Measurements from ENCODE around the gene TRPM1.

TRPM1 gene

DNA sequence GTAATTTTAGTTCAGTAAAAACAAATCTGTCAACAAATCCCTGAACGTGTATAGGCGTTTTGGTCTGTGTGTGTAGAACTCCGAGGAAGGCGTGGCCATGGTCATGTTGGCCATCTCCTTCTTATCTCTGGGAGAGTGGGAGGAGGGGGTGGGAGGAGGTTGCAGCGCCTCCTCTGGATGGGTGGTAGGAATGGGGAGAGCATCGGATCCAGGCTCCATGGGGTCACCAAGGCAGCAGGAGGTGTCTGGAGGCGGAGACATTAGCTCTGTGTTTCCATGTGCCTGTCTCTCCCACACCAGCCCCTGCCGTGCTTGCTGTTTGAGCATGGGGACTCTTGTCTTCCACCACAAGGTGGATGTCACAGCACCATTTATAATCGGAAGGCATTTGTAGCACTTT lies 34.5 kb upstream of the TRPM1 start:
- Histone ChIP-seq H3K4me1 (ENCODE audit: insufficient read depth, low read length) (peaks cover 9% of the 10 kb centered on the region; the same call in 1 of the 2 replicates), H3K9me3 (ENCODE audit: insufficient read depth, low read depth, low read length) (peaks cover 20% of the 10 kb centered on the region), H3K27me3 (ENCODE audit: insufficient read depth, low read length) (no peaks in the 10 kb centered on the region), H3K27ac (ENCODE audit: low read depth, low read length) (no peak overlapping the region; the same call in 1 of the 2 replicates), H3K4me3 (ENCODE audit: low read length) (no peak overlapping the region), H3K36me3 (ENCODE audit: insufficient read depth, low read length) (no peaks in the 10 kb centered on the region), H3K9ac (ENCODE audit: low read depth, low read length) (no peak overlapping the region)
- WGBS, result 89% methylated on average over 9 of the region's 9 CpGs

DNA sequence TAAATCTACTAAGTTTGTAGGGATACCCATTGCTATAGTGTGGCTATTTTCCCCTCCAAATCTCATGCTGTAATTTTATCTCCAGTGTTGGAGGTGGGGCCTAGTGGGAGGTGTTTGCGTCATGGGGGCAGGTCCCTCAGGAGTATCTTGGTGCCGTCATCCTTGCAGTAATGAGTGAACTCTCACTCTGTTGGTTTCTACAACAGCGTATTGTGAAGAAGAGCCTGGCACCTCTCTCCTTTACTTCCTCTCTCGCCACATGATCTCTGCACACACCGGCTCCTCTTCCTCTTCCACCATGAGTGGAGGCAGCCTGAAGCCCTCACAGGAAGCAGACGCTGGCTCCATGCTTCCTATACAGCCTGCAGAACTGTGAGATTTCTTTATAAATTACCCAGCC lies 34.0 kb upstream of the TRPM1 start:
- Histone ChIP-seq H3K27me3 (ENCODE audit: insufficient read depth, low read length) (no peaks in the 10 kb centered on the region), H3K4me3 (ENCODE audit: low read length) (no peak overlapping the region), H3K9me3 (ENCODE audit: insufficient read depth, low read depth, low read length) (peaks cover 20% of the 10 kb centered on the region), H3K36me3 (ENCODE audit: insufficient read depth, low read length) (no peaks in the 10 kb centered on the region), H3K9ac (ENCODE audit: low read depth, low read length) (no peak overlapping the region), H3K4me1 (ENCODE audit: insufficient read depth, low read length) (peaks cover 9% of the 10 kb centered on the region; the same call in 1 of the 2 replicates), H3K27ac (ENCODE audit: low read depth, low read length) (no peak overlapping the region)
- 97% methylated on average over 6 of the region's 6 CpGs for WGBS

GRCh38 chr15:31133890-31134289 lies 32.4 kb upstream of the TRPM1 start:
- Histone ChIP-seq H3K4me1 (ENCODE audit: insufficient read depth, low read length) (peaks cover 9% of the 10 kb centered on the region; the same call in 1 of the 2 replicates), H3K27ac (ENCODE audit: low read depth, low read length) (no peak overlapping the region), H3K9ac (ENCODE audit: low read depth, low read length) (no peak overlapping the region), H3K9me3 (ENCODE audit: insufficient read depth, low read depth, low read length) (peaks cover 20% of the 10 kb centered on the region), H3K27me3 (ENCODE audit: insufficient read depth, low read length) (no peaks in the 10 kb centered on the region), H3K4me3 (ENCODE audit: low read length) (no peak overlapping the region), H3K36me3 (ENCODE audit: insufficient read depth, low read length) (no peaks in the 10 kb centered on the region)
- WGBS, result 94% methylated on average over 5 of the region's 5 CpGs

DNA sequence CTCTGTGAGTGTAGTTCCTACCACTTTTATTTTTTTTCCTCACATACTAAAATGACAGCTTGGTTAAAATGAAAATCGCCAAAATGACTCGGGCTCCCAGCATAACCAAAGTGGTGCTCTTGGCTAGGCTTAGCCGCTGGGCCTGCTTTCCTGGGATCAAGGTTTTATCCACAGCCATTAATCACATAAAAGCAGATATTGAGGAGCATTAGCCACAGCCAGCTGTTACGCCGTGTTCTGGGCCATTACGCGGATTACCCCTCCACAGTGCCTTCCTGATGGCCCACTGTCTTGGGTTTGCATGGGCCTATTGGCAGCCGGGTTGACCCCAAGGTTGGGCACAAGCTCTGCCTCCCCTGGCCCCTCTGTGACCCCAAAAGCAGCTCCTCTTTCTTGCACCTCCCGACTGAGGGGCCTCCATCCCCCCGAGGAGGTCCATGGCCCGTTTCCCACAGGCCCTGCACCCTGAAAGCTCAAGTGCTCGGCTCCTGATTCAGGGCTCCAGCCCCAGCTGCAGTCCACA lies 30.4 kb upstream of the TRPM1 start:
- WGBS, result 93% methylated on average over 12 of the region's 12 CpGs
- Histone ChIP-seq H3K9me3 (ENCODE audit: insufficient read depth, low read depth, low read length) (peaks cover 11% of the 10 kb centered on the region), H3K36me3 (ENCODE audit: insufficient read depth, low read length) (no peaks in the 10 kb centered on the region), H3K27me3 (ENCODE audit: insufficient read depth, low read length) (no peaks in the 10 kb centered on the region), H3K4me1 (ENCODE audit: insufficient read depth, low read length) (peaks cover 8% of the 10 kb centered on the region; the same call in 1 of the 2 replicates), H3K4me3 (ENCODE audit: low read length) (no peak overlapping the region), H3K9ac (ENCODE audit: low read depth, low read length) (no peak overlapping the region), H3K27ac (ENCODE audit: low read depth, low read length) (no peak overlapping the region)

GRCh38 chr15:31130576-31131237 lies 29.2 kb upstream of the TRPM1 start:
- no peaks in the 10 kb centered on the region for H3K4me1 ChIP-seq (ENCODE audit: insufficient read depth, low read length)
- 96% methylated on average over 12 of the region's 12 CpGs for WGBS
- H3K27ac ChIP-seq (ENCODE audit: low read depth, low read length), result no peak overlapping the region
- no peak overlapping the region for H3K4me3 ChIP-seq (ENCODE audit: low read length)
- H3K27me3 ChIP-seq (ENCODE audit: insufficient read depth, low read length), result no peaks in the 10 kb centered on the region
- peaks cover 11% of the 10 kb centered on the region for H3K9me3 ChIP-seq (ENCODE audit: insufficient read depth, low read depth, low read length)
- no peak overlapping the region for H3K9ac ChIP-seq (ENCODE audit: low read depth, low read length)
- no peaks in the 10 kb centered on the region for H3K36me3 ChIP-seq (ENCODE audit: insufficient read depth, low read length)

DNA sequence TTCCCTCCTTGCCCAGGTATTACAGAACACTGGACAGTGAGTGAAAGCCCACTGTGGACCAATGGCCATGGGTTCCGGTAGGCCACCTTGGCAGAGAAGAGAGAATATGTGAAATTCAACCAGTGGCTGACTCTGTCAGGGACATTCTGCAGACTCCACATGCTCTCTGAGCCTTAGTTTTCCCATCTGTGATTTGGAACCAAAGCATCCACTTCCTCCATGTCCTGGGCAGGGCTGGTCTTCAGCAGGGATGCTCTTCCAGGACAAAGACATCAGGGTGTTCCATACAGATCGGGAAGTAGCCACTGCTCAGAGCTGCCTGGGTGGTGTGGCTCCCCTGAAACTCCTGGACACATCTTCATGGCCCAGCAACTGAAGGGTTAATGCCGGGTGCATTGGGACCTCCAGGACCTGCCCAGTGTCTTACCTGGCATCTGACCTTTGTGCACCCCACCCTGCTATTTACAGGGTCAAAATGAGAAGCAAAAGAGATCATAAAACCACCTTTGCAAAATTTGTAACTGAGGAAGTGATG lies 28.3 kb upstream of the TRPM1 start:
- Histone ChIP-seq H3K9ac (ENCODE audit: low read depth, low read length) (no peak overlapping the region), H3K4me3 (ENCODE audit: low read length) (no peak overlapping the region), H3K4me1 (ENCODE audit: insufficient read depth, low read length) (no peaks in the 10 kb centered on the region), H3K9me3 (ENCODE audit: insufficient read depth, low read depth, low read length) (peaks cover 11% of the 10 kb centered on the region), H3K27ac (ENCODE audit: low read depth, low read length) (no peak overlapping the region), H3K36me3 (ENCODE audit: insufficient read depth, low read length) (no peaks in the 10 kb centered on the region), H3K27me3 (ENCODE audit: insufficient read depth, low read length) (no peaks in the 10 kb centered on the region)
- 93% methylated on average over 3 of the region's 3 CpGs for WGBS

GRCh38 chr15:31128919-31129768 lies 27.6 kb upstream of the TRPM1 start:
- 50% methylated on average over 19 of the region's 19 CpGs for WGBS
- Histone ChIP-seq H3K9ac (ENCODE audit: low read depth, low read length) (no peak overlapping the region), H3K27ac (ENCODE audit: low read depth, low read length) (no peak overlapping the region), H3K27me3 (ENCODE audit: insufficient read depth, low read length) (no peaks in the 10 kb centered on the region), H3K4me1 (ENCODE audit: insufficient read depth, low read length) (no peaks in the 10 kb centered on the region), H3K36me3 (ENCODE audit: insufficient read depth, low read length) (no peaks in the 10 kb centered on the region), H3K4me3 (ENCODE audit: low read length) (no peak overlapping the region), H3K9me3 (ENCODE audit: insufficient read depth, low read depth, low read length) (peaks cover 7% of the 10 kb centered on the region)

DNA sequence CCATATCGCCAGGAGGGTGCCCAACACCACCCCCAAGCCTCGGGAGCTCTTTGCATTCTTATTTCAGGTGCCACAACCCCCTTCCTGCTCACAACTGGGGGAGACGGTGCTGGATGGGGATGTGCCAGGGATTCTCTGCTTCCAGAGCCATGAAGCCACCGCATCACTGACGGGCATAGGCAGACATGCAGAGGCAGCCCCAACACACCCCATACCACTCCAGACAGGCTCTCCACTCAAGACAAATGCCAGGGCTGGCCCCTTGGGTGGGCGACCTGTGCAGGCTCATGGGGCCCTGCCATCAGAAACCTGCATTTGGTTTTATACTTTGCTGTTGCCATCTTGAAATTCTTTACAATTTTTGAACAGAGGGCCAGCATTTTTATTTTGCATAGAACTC lies 27.0 kb upstream of the TRPM1 start:
- H3K27me3 ChIP-seq (ENCODE audit: insufficient read depth, low read length), result no peaks in the 10 kb centered on the region
- H3K4me3 ChIP-seq (ENCODE audit: low read length), result no peak overlapping the region
- 82% methylated on average over 6 of the region's 6 CpGs for WGBS
- no peaks in the 10 kb centered on the region for H3K36me3 ChIP-seq (ENCODE audit: insufficient read depth, low read length)
- no peak overlapping the region for H3K9ac ChIP-seq (ENCODE audit: low read depth, low read length)
- no peaks in the 10 kb centered on the region for H3K4me1 ChIP-seq (ENCODE audit: insufficient read depth, low read length)
- H3K27ac ChIP-seq (ENCODE audit: low read depth, low read length), result no peak overlapping the region
- 0 out of 2 replicates have a peak, but pooled peaks cover under 1% of the 10 kb centered on the region for H3K9me3 ChIP-seq (ENCODE audit: insufficient read depth, low read depth, low read length)

DNA sequence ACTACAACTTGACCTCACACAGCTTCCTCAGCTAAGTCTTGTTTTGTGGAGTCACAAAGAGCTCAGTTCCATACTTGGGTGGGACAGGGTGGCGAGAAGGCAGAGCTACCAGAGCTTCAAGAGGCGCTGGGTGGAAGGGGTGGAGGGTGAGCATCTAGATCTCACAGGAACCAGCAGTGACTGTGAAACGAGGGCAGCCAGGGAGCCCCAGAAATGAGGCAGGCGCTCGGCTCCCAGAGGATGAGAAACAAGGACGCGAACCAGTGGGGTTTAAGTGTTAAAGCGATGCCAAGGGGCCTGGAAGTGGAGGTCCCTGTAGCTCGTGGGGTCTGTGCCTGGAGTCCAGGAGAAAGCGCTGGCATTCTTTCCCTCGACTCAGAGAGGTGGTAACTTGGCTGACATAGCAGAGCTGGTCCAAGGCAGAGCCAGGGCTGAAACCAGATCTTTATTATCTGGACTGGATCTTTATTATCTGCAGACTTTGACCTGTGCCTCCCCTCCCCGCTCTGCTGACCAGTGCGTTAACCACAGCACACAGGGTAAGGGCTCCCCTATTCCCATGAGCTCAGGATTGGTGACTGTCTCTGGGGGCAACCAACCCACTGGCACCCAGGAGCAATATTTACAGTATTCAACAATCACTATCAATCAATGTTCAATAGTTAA lies 26.2 kb upstream of the TRPM1 start:
- H3K27ac ChIP-seq (ENCODE audit: low read depth, low read length), result no peak overlapping the region
- H3K27me3 ChIP-seq (ENCODE audit: insufficient read depth, low read length), result no peaks in the 10 kb centered on the region
- H3K9me3 ChIP-seq (ENCODE audit: insufficient read depth, low read depth, low read length), result no peaks in the 10 kb centered on the region
- no peak overlapping the region for H3K9ac ChIP-seq (ENCODE audit: low read depth, low read length)
- H3K4me1 ChIP-seq (ENCODE audit: insufficient read depth, low read length), result no peaks in the 10 kb centered on the region
- H3K4me3 ChIP-seq (ENCODE audit: low read length), result no peak overlapping the region
- H3K36me3 ChIP-seq (ENCODE audit: insufficient read depth, low read length), result no peaks in the 10 kb centered on the region
- WGBS, result 85% methylated on average over 13 of the region's 13 CpGs

DNA sequence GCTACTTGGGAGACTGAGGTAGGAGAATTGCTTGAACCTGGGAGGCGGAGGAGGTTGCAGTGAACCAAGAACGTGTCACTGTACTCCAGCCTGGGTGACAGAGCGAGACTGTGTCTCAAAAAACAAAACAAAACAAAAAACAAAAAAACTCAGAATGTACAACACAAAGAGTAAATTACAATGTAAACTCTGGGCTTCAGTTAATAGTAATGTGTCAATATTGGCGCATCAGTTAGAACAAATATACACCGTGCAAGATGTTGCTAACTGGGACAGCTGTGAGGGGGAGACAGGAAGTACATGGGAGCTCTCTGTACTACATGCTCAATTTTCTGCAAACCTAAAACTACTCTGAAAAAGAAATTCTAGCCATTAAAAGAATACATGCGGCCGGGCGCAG lies 23.5 kb upstream of the TRPM1 start:
- no peaks in the 10 kb centered on the region for H3K36me3 ChIP-seq (ENCODE audit: insufficient read depth, low read length)
- H3K4me3 ChIP-seq (ENCODE audit: low read length), result no peak overlapping the region
- no peaks in the 10 kb centered on the region for H3K4me1 ChIP-seq (ENCODE audit: insufficient read depth, low read length)
- H3K27me3 ChIP-seq (ENCODE audit: insufficient read depth, low read length), result no peaks in the 10 kb centered on the region
- H3K27ac ChIP-seq (ENCODE audit: low read depth, low read length), result no peak overlapping the region
- H3K9me3 ChIP-seq (ENCODE audit: insufficient read depth, low read depth, low read length), result no peaks in the 10 kb centered on the region
- 96% methylated on average over 8 of the region's 8 CpGs for WGBS
- H3K9ac ChIP-seq (ENCODE audit: low read depth, low read length), result no peak overlapping the region

Data from HUES64 (cell line).